Transverse colon (tissue), 4 donors: ENCODE results near the gene CCDC172. TPM values are rescaled to one million over a fixed set of nuclear protein-coding genes. Genes with fewer than 3 reads are reported as not detected.

Experiments
- DNase-seq: peaks from one replicate; pipeline ENCODE4 v3.0.0-alpha.2; 2019
- H3K27ac ChIP-seq, 4 donors: fragments of 200-600 bp; sonication (generic); 2 replicates each; pipeline ENCODE4 v1.5.1; 2016 to 2018; ENCODE audit warnings: inconsistent platforms in 4 of 4
- H3K27me3 ChIP-seq: fragments of 200-600 bp; sonication (generic); 2 replicates; pipeline ENCODE4 v1.5.1; 2017; ENCODE audit warnings: inconsistent platforms
- H3K36me3 ChIP-seq, 4 donors: fragments of 200-600 bp; sonication (generic); 2 replicates each; pipeline ENCODE4 v1.5.1; 2017 to 2019; ENCODE audit warnings: inconsistent platforms in 4 of 4
- H3K4me1 ChIP-seq, 4 donors: fragments of 200-600 bp; sonication (generic); 2 replicates each; pipeline ENCODE4 v1.5.1; 2017 to 2020; ENCODE audit warnings: inconsistent platforms in 4 of 4
- H3K4me3 ChIP-seq, 4 donors: fragments of 200-600 bp; sonication (generic); 1 replicate in 1 of 4; 2 replicates in 3 of 4; pipeline versions ENCODE4 v1.5.1 to v1.6.1; 2017 to 2019; ENCODE audit warnings: inconsistent platforms in 4 of 4
- H3K9me3 ChIP-seq, 2 donors: fragments of 200-600 bp; sonication (generic); 2 replicates each; pipeline ENCODE4 v1.5.1; 2017 to 2019; ENCODE audit warnings: inconsistent platforms in 2 of 2
- EP300 ChIP-seq: sonication (generic); formaldehyde crosslinking; IDR thresholded peaks from one replicate; pipeline ENCODE4 v1.6.1; 2017; ENCODE audit warnings: antibody characterized with exemption, low read depth
- POLR2A ChIP-seq: fragments of 450-650 bp; IDR thresholded peaks from one replicate; pipeline ENCODE4 v1.6.1; 2016; ENCODE audit warnings: antibody characterized with exemption, mild to moderate bottlenecking, moderate library complexity
- POLR2AphosphoS5 ChIP-seq, 3 donors: sonication (generic); formaldehyde crosslinking; IDR thresholded peaks; one replicate each; pipeline ENCODE4 v1.6.1; 2016; ENCODE audit warnings: antibody characterized with exemption in 3 of 3
- WGBS, 2 donors: methylation state at CpG; one replicate each; pipeline ENCODE4 v1.1.5; 2018; ENCODE audit warnings: low coverage in 1 of 2; 5-methylcytosine and 5-hydroxymethylcytosine counted together
- in situ Hi-C, 4 donors: fragments of 200-750 bp; cut with MboI; loops; one replicate each; pipeline versions ENCODE4 v1.15.0 to v1.15.1; 2017; ENCODE audit warnings: low sequenced_read_pairs in 3 of 4, low pct_ligation_motif_present in 1 of 4, low pct_unique_long_range_greater_than_20kb in 1 of 4
- intact Hi-C: fragments of 100-400 bp; cut with DNase I; formaldehyde crosslinking; loops from one replicate; pipeline ENCODE4 v1.15.1; 2023; ENCODE audit warnings: low total_unique reads
- total RNA-seq, 4 donors: library from RNA; depleted of rRNA; stranded (reverse); fragments of >200 nt; gene quantifications; one replicate each; pipeline ENCODE4 v1.1.0, GENCODE V29; 2016
- TF ChIP-seq, protein P1 (sequence below), 5 experiments: fragments of 200-600 bp in 3 of 5; fragments of 450-650 bp in 2 of 5; sonication (generic) in 3 of 5; IDR thresholded peaks; 1 replicate in 2 of 5; 2 replicates in 3 of 5; pipeline ENCODE4 v1.5.1; 2016 to 2017; ENCODE audit warnings: antibody characterized with exemption in 5 of 5, inconsistent platforms in 3 of 5, mild to moderate bottlenecking in 2 of 5, moderate library complexity in 1 of 5

CCDC172 gene
- total RNA-seq, 4 donors from 2014 or later, result not detected

DNA sequence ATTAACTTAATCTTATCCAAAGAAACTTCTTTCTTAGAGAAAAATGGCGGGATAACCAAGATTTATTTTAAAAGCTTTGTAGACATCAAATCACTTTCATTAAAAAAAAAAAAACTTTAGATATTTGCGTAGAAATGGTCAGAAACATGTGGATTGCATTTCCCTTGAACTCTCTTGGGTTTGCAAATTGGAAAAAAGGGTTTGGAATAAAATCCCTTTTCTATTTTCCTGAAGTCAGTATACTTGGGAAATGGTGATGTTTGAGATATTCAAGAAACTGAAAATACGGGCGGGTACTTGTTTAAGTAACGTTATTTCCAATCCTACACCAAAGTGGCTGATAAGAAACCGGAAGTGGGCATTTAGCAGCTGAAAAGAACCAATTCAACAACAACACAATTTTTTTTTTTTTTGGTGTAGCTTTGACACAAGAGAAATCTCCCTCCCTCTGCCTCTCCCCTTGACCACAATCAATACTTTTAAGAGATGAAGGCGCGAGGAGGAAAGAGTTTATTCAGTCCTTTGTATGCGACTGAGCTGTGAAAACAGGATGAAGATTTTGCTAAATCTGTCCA lies 37.5 kb upstream of the CCDC172 start:
- Histone ChIP-seq H3K4me1 (no peaks in the 10 kb centered on the region), H3K9me3 (no peaks in the 10 kb centered on the region), H3K27ac (no peak overlapping the region), H3K27me3 (no peaks in the 10 kb centered on the region), H3K36me3 (no peaks in the 10 kb centered on the region), H3K4me3 (no peak overlapping the region)
- WGBS, 2 donors, result 57 to 64% methylated on average over 9 of the region's 9 CpGs
- DNase-seq, result no peak
- intact Hi-C loops (loop anchor here (5.0 kb wide), 1 partner anchor 484 kb away; no protein-coding TSS in a partner anchor), in situ Hi-C loops (loop anchor here in 2 of 4 donors (25.0 kb wide), 2 partner anchors 474 to 574 kb away; no protein-coding TSS in a partner anchor)
- no peak for TF ChIP-seq POLR2A
- no peak for TF ChIP-seq EP300
- TF ChIP-seq, protein P1, sequence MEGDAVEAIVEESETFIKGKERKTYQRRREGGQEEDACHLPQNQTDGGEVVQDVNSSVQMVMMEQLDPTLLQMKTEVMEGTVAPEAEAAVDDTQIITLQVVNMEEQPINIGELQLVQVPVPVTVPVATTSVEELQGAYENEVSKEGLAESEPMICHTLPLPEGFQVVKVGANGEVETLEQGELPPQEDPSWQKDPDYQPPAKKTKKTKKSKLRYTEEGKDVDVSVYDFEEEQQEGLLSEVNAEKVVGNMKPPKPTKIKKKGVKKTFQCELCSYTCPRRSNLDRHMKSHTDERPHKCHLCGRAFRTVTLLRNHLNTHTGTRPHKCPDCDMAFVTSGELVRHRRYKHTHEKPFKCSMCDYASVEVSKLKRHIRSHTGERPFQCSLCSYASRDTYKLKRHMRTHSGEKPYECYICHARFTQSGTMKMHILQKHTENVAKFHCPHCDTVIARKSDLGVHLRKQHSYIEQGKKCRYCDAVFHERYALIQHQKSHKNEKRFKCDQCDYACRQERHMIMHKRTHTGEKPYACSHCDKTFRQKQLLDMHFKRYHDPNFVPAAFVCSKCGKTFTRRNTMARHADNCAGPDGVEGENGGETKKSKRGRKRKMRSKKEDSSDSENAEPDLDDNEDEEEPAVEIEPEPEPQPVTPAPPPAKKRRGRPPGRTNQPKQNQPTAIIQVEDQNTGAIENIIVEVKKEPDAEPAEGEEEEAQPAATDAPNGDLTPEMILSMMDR (IDR thresholded peaks at IDR 0.05), result no peak
- TF ChIP-seq POLR2AphosphoS5 (IDR thresholded peaks at IDR 0.05), result no peak

DNA sequence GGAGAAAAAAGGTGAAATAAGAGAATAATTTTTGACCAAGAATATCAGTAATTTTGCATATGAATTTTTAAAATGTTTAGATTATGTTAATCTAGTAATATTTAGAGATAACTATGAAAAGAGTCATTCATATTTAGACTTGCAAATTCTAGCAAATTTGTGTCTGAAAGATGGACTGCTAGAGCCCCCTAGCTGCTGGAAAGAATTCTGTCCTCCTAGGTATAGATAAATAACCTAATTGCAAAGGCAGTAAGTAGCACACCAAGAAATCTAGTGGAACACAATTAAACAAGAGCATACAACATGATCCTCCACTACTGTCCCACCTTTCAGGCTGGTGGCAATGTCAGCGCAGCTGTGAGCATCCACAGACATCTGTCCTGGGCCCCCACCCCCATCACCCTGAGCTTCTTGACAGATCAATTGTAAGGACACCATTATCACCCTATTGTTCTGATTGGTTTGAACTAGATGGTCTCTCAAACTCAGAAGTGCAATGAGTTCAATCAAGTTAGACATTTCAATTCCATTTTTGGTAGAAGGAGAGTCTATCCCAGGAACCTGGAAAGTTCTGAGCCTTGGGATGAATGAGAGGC lies 36.2 kb upstream of the CCDC172 start:
- no peaks in the 10 kb centered on the region for H3K27me3 ChIP-seq
- DNase-seq, result peak; percentile 22
- TF ChIP-seq POLR2AphosphoS5 (IDR thresholded peaks at IDR 0.05), result no peak
- TF ChIP-seq, protein P1 (IDR thresholded peaks at IDR 0.05), result peak; percentile 48 to 64 (median 53)
- WGBS, 2 donors, result 7% methylated on average over 1 of the region's 1 CpG; no CpG with 5 or more reads in 1 of the 2 donors
- H3K4me3 ChIP-seq, result no peak overlapping the region
- no peaks in the 10 kb centered on the region for H3K9me3 ChIP-seq
- in situ Hi-C loops, result loop anchor here in 2 of 4 donors (25.0 kb wide), 2 partner anchors 476 to 576 kb away; no protein-coding TSS in a partner anchor
- intact Hi-C loops, result loop anchor here (5.0 kb wide), 1 partner anchor 486 kb away; no protein-coding TSS in a partner anchor
- H3K27ac ChIP-seq, result no peak overlapping the region
- H3K4me1 ChIP-seq, result no peaks in the 10 kb centered on the region
- H3K36me3 ChIP-seq, result no peaks in the 10 kb centered on the region

DNA sequence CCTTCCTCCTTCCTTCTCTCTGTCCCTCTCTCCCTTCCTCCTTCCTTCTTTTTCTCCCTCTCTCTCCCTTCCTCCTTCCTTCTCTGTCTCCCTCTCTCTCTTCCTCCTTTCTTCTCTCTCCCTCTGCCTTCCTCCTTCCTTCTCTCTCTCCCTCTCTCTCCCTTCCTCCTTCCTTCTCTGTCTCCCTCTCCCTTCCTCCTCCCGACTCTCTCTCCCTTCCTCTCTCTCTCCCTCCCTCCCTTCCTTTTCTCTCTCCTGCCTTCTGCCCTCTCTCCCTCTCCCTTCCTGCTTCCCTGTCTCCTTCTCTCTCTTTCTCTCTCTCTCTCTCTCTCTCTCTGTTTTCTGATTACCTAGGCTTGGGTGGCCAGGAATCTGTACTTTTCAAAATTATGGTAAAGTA lies 34.6 kb upstream of the CCDC172 start:
- Histone ChIP-seq H3K27me3 (no peaks in the 10 kb centered on the region), H3K36me3 (no peaks in the 10 kb centered on the region), H3K4me1 (no peaks in the 10 kb centered on the region), H3K27ac (no peak overlapping the region), H3K4me3 (no peak overlapping the region), H3K9me3 (no peaks in the 10 kb centered on the region)
- intact Hi-C loops (loop anchor here (5.0 kb wide), 1 partner anchor 487 kb away; no protein-coding TSS in a partner anchor), in situ Hi-C loops (loop anchor here in 2 of 4 donors (25.0 kb wide), 2 partner anchors 477 to 577 kb away; no protein-coding TSS in a partner anchor)
- TF ChIP-seq EP300 (no peak), POLR2A (no peak), POLR2AphosphoS5 (IDR thresholded peaks at IDR 0.05) (no peak)
- TF ChIP-seq, protein P1 (IDR thresholded peaks at IDR 0.05), result no peak
- WGBS, 2 donors, result 0 to 42% methylated on average over 1 of the region's 1 CpG
- DNase-seq, result no peak

DNA sequence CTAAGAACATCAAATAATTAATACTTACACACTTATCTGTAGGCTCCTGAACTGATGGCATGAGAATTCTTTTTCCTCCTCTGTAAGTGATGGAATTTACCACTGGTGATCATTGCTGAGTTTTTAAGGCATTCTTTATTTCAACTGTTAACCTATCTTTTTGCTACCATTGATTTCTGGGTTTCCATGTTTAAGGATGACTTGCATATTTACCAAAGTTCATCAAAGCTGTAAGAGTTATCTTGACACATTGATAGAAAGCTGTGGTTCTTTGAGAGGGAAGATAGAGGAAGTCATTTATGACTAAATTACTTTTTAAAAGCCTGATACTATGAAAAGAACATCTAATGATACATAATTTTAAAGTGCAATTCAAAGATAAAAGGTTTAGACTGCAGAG lies 31.8 kb upstream of the CCDC172 start:
- Histone ChIP-seq H3K9me3 (no peaks in the 10 kb centered on the region), H3K36me3 (no peaks in the 10 kb centered on the region), H3K27ac (no peak overlapping the region), H3K27me3 (no peaks in the 10 kb centered on the region), H3K4me1 (no peaks in the 10 kb centered on the region), H3K4me3 (no peak overlapping the region)
- intact Hi-C loops, result no loop called here
- TF ChIP-seq EP300 (no peak), POLR2A (no peak), POLR2AphosphoS5 (IDR thresholded peaks at IDR 0.05) (no peak)
- TF ChIP-seq, protein P1 (IDR thresholded peaks at IDR 0.05), result no peak
- in situ Hi-C loops, result loop anchor here in 2 of 4 donors (25.0 kb wide), 2 partner anchors 480 to 580 kb away; no protein-coding TSS in a partner anchor
- DNase-seq, result no peak
